Activated CD4-positive, alpha-beta T cell treated with anti-CD3 and anti-CD28 coated beads, Interleukin-2, Interleukin-6, amounts not matched to agents 100 ng/mL and 50 ng/mL, durations not matched to agents 16 hours and 8 hours (primary cell): ENCODE results near the gene ARPC5L.
A peak's percentile ranks its signal among the peaks of the same experiment; 100 is the strongest.

Source experiments
- DNase-seq: peaks from one replicate; pipeline ENCODE4 v3.0.0-alpha.2; 2020

Gene ARPC5L

GRCh38 chr9:124868511-124869465 lies 6.9 kb downstream of the ARPC5L start:
- peak; percentile 96 for DNase-seq

GRCh38 chr9:124869466-124869985 lies 7.6 kb downstream of the ARPC5L start:
- DNase-seq, result no peak

- DNase-seq, result peak; percentile 95
These were observed 8.1 kb downstream of the ARPC5L start for GRCh38 chr9:124869986-124870560.

GRCh38 chr9:124870723-124871122 lies 8.8 kb downstream of the ARPC5L start:
- no peak for DNase-seq

- DNase-seq, result no peak
These were observed 9.2 kb downstream of the ARPC5L start for GRCh38 chr9:124871156-124871561.

DNA sequence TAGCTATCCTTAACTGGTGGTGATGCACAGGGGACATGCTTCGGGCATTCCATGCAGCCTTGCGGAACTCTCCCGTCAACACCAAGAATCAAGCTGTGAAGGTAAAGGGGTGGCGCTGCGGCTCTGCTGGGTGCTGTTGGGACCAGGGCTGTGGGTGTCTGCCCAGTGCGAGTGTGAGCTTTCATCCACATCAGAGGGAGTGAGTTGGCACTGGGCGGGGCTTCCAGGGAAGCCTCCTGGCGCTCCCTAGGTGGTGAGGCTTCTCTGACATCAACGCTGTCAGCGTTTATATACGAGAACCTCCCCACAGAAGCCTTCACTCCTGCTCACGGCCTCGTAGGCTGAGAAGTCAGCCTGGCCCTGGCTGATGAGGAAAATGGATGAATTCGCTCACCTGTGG lies 11.7 kb downstream of the ARPC5L start:
- no peak for DNase-seq

DNA sequence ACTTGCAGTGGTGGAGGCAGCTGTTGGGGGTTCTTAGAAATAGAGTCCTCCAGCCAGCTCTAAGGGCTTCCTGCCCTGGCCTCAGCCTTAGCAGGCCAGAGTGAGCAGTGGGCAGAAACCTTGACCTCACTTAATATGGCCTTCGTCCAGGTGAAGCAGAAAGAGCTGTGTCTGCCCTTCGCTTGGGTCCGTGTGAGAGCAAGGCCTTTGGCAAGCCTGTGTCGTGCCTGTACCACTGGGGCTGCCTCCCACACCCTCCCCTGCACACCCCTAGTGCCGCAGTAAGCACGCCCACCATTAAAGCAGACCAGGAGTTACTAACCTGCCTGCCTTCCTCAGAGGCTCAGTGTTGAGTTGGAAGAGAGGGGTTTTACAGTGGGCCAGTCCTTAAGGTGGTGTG lies 13.6 kb downstream of the ARPC5L start:
- DNase-seq, result no peak

DNA sequence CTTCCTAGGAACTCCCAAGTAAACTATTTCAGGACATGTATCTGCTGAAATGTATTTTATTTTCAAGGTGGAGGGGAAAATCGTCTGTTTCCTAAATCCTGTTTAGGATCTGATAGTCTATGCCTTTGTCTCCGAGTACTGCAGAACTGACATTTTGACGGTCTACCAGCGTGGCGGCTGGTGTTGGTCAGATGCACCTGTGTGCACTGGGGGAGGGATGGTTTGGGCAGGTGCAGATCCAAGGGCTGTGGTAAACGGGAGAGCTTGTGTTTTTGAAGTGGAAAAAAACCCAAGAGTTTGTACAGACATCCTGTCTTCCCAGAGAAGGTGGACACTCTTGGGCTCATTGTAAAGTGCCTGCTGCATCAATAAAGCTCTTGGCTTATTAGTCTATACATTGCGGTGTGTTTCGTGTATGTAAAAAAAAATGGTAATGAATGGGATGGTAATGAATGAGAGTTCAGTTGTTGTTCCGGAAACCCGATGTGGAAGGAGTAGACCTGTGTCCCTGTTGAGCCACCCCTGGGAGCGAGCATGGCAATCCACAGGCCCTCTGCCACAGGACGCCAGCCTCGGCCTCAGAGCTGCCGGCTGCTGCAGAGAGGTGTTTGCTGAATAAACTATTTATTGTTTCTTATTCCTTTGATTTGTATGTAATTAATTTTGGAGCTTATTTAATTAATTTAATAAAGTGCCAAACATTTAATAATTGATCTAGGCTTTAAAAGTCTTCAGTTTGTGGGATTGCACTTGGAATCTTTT lies 15.3 kb downstream of the ARPC5L start:
- DNase-seq, result no peak

DNA sequence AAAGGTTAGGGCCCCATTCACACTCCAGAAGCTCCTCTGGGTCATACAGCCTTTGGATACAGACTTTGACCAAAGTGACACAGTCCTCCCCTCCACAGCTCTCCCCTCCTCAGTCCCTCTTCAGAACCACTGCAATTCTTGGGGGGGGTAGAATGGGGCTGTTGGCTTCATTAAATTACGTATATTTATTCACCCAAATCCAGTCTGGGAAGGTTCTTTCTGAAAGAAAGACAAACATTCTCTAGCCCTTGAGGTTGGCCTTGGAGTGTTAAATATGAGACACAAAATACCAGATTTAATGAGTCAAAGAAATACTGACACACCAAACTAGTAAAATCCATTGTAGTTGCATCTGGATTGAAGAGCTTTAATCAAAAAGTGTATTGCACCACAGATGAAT lies 16.1 kb downstream of the ARPC5L start:
- DNase-seq, result no peak

DNA sequence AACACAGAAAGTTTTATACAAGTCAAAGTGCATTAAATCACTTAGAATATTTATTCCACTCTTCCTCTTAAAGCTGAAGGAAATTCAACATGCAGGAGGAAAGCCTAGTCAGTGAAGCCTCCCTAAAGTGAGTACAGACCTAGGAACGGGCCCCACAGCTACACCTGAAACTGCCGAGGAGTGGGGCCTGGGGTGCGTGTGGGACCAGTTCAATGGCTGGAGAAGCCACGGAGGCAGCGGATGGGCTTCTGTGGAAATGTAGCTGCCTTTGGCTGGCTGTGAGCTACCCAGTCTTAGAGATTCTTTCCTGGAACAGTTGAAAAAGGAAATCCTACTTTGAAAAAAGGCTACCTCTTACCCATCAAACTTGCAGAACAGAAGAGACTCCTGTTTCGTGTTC lies 16.6 kb downstream of the ARPC5L start:
- DNase-seq, result no peak

- DNase-seq, result no peak
These were observed 17.3 kb downstream of the ARPC5L start for GRCh38 chr9:124879226-124879625.

DNA sequence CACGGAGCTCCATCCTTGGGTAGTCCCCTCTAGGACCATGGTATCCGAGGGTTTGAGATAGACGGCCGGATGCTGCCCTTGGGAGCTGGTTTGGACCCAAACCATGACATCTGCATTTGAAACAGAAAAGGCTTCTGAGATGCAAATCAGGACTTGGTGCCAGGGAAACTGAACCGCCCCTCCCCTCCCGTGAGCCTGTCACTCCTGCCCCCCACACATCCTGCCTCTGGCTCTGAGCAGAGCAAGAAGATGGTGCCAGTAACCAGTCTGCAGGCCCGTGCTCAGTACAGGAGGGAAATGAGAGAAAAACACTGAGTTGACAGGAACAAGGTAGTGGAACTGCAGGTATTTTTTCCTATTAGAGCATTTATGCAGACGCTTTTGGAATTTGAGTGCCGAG lies 18.6 kb downstream of the ARPC5L start:
- DNase-seq, result no peak

DNA sequence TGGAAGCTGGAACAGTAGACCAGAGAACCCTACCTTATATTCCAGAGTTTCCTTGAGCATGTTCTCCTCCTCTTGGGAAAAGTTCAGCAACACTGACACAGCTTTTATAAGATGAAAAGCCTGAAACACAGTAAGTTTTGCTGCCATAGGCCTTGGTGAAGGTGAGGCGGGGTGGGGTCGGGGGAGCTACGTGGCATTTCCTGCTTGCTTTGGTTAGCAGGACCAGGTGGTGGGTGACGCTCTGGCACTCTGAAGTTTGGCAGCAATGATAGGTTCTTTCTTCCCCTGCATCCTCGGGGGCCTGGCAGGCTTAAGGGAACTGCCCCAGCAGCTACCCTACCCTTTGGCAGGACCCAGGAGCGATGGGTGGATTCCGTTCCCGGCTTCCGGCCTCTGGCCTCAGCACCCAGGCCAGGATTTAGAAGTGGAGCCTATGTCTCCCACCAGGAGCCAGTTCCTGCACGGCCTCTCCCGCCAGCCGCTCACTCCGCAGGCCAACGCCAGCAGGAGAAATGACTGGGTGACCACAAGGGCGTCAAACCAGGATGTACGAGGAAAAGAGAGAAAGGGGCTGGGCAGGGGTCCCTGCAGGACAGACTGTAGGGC lies 19.3 kb downstream of the ARPC5L start:
- DNase-seq, result no peak

DNA sequence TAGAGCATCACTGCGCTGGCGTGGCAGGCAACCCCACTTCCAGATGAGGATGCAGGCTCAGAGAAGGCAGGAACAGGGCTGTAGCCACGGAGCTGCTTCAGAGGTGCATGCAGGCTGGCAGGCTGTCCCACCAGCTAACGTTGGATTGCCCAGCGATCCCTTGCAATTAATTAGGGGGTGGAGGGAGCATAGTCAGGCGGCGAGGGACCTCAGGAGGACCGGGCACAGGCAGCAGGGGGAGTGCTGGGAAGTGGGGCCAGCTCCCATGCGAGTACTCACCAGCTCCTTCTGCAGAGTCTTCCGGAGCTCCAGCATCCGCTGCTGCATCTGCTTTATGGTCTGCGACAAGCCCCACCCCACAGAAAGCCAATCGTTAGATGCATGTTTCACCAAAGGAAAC lies 20.3 kb downstream of the ARPC5L start:
- no peak for DNase-seq

GRCh38 chr9:124884376-124884775 lies 22.4 kb downstream of the ARPC5L start:
- no peak for DNase-seq

DNA sequence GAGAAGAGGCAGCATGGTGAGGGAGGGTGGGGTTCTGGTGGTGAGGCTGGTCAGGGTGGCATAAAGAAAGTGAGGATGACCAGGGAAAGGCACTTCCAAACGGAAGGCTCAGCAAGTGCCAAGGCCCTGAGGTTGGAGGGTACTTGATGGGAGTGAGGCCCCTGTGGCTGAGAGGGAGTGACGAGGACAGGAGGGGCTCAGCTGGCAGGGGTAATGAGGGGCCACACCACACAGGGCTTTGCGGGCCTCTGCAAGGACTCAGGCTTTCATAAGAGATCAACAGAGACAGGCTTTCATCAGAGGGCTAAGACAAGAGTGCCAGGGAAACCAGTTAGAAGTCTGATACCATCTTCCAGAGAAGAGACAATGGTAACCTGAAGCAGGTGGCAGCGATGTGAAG lies 23.6 kb downstream of the ARPC5L start:
- no peak for DNase-seq

DNA sequence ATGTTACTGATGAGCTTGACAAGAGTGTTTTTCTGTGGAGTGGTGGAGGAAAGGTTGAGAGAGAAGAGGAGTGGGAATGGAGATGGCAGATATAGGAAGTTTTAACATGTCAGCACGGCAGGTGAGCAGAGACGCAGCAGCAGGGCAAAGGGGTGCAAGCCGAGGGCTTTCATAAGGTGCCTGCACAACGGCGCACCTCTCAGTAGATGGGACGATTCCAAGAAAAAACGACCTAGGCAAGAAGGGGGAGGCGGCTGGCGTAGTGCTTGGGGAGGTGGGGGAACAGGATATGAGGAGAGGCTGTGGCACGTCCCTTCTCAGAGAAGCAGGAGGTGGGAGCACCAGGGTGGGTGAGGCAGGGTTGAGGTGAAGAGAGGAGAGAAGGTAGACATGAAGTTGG lies 24.5 kb downstream of the ARPC5L start:
- no peak for DNase-seq

- DNase-seq, result no peak
These were observed 25.0 kb downstream of the ARPC5L start for GRCh38 chr9:124886866-124887492.

DNA sequence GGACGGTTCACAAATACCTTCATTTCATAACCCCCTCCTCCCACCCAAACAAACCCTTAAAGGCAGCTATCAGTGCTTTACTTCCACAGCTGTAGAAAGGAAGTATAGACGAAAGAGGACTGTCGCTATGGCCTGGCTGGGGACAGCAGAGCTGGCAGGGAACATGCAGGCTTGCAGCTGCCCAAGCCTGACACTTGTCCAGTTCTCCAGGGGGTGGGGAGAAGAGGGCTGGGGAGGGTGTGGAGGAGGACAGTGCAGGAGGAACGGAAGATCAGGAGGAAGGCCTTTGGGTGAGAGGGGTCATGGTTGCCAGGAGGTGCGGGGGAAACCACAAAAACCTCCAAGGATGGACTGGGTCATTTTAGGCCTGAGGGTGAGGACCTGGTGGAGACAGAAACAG lies 25.9 kb downstream of the ARPC5L start:
- no peak for DNase-seq

GRCh38 chr9:124889006-124889405 lies 27.1 kb downstream of the ARPC5L start:
- DNase-seq, result no peak

DNA sequence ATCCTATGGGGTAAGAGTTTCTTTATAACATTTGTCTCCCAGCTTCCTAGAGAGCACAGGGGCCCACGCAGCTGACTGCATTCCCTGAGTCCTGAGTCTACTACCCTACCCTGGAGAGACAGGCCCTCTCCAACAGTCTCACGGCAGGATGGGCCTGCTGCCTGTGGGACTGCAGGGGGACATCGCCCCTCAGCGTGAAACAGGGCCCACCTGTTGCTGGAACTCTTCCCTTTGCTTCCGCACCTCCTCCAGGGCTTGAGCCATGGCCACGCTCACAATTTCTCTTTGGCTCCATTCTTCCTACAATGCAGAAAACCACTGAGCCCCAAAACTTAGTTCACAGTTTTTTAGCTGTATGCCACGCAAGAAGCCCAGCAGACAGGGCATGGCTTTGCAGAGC lies 28.2 kb downstream of the ARPC5L start:
- no peak for DNase-seq

DNA sequence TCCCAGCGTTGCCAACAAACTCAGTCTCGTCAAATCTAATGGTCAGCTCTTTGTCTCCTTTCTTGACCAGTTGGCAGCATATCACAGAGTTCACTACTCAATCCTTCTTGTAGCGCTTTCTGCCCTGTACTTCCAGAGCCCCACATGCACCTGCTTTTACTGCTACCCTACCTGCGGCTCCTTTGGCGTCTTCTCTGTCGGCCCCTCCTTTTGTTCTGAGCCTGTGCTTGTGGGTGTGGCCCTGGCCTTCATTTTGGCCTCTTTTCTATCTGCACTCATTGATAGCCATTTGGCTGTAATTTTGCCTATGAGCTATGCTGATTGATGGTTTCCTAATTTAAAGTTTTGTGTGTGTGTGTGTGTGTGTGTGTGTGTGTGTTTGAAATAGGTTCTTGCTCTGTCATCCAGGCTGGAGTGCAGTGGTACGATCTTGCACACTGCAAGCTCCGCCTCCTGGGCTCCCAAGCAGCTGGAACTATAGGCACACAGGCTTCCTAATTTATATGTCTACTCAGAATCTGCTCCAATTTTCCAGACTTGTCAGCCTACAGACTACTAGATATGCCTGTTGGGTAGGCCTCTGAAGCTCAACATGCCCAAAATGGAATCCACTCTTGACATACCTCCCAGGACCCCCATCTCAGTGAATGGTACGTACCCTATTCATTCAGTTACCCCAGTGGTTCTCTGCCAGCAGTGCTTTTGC lies 32.3 kb downstream of the ARPC5L start:
- no peak for DNase-seq
